HK-2 (cell line): ENCODE measurements around the gene NR3C2.

ENCODE experiments used
- DNase-seq: peaks from one replicate; pipeline ENCODE4 v3.0.0-alpha.2; 2018; ENCODE audit not compliant: unreplicated experiment

The NR3C2 gene

DNA sequence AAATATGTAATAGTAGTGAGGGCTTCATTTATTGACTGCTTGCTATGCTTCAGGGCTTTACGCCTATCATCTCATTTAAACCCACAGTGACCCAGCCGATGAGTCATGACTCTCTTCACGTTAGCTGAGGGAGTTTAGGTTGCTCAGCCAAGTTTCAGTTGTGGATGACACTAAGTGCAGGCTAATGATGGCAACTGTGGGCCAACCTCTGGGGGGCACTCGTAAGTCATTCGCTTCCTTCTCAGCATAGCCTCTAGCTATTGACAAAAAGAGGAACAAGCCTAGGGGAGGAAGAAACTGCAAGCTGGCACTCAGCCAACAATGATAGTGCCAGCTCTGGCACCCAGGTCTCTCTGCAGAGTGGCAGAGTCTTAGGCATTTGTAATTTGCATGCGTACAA, 385.3 kb downstream of the NR3C2 start:
- DNase-seq, result peak; percentile 25

DNA sequence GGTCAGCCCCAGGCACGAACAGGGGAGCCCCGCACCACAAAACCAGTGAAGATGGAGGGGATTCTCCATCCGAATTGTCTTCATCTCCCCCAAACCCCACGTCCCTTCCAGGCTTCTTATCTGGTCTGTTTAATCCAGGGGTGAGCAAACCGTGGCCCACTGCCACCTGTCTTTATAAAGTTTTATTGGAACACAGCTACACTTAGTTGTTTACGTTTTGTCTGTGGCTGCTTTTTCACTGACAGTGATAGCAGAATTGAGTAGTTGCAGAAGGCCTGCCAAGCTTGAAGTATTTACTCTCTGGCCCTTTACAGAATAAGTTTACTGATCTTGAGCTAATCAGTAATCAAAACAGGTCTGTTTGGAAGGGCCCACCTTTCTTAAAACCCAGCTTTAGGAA, 386.4 kb downstream of the NR3C2 start:
- DNase-seq, result no peak

DNA sequence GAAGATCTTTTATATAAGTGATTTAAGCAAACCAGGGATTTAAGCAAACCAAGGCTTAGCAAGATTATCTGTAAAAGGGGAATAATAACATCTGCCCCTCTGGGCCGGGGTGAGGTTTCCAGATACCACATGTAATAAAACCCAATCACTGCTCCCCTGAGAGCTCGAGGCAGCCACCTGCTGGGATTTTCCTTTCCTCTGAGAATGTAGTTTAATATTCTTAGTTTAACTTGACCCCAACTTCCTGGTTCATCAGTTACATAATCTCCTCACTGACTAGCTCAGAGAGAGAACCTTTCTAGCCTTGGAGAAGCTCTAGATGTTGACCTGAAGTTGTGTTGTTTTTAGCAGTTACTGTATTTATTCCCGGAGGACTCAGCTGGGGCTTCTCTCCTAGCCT, 387.9 kb downstream of the NR3C2 start:
- no peak for DNase-seq

DNA sequence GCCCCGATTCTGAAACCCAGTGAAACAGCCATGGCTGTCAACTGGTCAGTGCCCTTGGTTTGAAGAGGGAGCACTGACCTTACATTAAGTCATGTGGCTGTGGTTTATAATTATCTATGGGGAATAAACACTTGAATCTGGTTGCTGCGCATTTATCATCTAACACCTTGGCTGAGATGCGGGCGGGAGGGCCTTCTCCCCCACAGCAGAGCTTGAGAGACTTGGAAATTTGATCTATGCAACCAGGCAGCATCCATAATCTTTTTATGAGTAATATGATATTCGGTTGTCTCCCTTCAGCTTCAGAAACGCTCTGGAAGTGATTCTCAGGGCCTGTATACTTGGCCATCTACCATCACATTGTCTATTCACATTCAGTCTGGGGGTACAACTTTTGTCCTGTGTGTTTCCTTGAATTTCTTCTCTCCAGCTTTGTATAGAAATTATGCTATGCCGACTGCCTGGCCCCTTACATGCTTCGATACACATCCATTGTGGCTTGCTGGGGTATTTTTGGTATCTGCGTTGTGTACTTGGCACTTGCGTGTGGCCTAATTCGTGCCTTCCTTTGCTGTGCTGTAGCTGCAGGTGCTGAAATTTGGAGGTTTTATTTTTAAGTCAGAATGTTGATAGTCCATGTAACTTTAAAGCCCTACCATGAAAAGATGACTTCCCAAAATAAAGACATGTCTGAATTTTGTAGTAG, 388.8 kb downstream of the NR3C2 start:
- DNase-seq, result no peak

DNA sequence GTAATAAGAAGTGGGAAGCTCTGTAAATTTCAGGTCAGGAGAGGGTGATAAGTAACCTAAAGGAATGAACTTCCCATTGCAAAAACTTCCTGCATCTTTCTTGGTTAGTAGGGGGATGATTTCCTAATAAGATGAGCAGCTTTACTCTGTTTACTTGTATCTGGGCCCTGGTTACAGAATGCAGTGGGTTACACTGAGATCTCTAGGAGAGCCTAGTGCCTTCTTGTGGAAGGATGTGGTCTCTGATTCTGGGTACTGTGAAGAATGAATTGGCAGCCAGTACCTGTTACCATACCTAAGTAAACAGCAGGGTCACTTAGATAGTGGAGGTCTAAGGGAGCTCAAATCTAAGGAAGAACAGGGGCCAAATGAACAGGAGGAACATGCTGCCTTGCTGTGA, 389.8 kb downstream of the NR3C2 start:
- no peak for DNase-seq

DNA sequence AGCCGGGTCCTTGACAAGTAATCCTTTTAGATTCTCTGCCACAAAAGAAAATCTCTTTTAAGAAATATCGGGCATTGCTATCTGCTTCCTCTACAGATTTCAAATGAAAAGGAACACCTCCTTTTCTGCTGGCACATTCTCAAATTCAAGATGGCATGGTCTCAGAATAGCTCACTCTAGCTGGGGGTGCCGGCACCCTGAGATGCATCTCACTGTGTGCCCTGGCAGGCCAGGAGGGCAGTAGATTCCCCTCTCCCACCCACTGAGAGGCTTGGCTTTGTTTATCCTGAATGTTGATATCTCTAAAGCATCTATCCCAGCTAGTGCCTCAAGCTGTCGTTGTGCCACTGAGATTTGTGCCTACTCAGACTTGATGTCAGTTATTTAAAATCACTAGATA, 390.8 kb downstream of the NR3C2 start:
- DNase-seq, result no peak

DNA sequence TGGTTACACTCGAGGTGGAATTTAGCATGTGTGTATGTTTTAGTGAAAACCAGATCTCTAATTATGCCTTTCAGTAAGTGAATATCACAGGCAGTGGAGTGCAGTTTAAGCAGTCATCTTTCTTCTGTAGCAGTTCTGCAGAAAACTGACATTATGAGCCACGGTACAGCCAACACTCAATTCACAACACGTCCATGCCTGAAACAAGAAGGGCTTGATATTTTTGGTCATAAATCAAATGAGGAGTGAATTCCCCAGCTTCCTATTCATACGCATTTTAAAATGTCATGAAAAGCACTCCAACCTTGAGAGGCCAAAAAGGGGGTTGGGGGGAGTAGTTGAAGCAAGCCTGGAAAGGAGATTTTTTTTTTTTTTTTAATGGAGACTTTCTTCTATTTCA, 393.6 kb downstream of the NR3C2 start:
- DNase-seq, result no peak

DNA sequence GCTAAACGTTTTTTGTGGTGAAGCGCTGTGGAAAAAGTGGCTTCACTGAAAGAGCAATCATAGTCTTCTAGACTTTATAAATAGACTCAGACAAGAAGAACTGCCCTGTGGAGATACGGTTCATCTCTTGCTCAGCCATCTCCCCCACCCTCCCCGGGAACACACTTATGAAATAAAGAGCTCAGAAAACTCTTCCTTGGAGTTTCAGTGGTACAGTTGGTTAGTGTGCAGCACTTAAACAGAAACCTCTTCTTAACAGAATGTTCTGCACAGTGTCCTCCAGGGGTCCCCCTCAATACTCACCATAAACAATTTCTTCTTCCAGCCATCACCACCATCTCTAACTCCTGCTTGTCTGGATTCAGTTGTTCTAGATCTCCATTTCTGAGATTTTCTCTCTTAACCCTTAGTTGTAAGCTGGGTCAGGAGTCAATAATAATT, 397.3 kb downstream of the NR3C2 start:
- no peak for DNase-seq

DNA sequence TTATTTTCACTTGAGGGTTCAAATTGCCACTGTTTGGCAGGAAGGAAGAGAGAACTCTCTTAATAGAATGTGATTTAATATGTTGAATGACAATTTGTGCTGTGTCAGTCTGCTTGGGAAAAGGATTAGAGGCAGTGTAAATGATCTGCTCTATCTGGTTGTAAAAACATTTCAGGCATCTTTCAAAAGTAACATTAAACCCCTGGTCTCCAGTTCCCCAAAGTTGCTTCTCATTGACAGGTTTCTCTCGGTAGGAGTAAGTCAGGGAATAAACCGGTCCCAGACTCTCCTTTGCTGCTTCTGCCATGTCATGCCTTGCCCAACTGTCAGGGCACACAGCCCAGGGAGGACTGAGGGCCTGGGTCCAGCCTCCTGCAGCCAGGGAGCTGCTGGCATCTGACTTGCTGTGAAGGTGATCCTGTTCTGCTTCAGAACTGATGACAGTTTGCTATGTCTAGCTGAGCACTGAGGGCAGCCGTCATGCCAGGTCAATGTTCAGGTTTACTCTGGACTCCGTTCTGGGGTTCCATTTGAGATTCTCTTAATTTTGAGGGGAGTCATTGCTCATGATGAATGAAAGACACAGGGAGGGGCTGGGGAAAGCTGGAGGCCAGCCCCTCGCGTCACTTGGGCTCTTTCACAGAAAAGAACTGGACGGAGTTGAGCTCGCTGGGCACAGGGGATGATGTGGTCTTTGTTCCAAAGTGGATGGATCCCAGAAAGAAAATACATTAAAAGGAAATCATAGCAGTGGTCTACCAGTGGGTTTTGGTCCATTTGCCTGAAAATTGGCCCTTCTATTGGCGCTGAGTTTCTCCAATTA, 397.9 kb downstream of the NR3C2 start:
- no peak for DNase-seq

DNA sequence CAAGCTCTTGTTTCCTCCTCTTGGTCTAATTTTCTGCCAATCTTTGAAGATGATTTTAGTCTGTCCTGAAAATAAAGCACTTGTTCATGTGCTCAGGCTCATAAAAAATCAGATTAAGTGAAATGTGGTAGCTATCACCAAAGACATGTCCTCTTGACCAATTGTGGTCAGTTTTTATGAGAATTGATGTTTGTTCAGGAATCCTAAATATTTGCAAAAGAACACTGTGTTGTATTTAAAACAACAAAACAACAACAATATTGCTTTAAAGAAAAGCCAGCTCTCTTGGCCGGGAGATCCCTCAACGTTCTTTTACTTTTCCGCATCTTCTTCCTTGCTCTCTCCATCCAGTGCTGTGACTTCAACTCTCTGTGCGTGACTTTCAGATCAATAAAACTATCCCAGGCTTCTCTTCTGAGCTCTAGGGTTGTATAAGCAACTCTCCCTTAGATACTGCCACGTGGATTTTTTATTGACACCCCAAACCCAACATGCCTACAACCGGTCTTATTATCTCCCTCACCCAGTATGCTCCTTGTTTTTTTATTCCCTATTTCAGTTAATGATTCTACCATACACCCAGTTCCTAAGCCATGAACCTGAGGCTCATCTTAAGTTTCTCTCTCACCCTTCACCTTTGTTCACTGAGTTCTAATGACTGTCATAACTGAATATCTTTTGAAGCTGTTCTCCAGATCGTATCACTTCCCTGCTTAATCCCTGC, 400.4 kb downstream of the NR3C2 start:
- no peak for DNase-seq

DNA sequence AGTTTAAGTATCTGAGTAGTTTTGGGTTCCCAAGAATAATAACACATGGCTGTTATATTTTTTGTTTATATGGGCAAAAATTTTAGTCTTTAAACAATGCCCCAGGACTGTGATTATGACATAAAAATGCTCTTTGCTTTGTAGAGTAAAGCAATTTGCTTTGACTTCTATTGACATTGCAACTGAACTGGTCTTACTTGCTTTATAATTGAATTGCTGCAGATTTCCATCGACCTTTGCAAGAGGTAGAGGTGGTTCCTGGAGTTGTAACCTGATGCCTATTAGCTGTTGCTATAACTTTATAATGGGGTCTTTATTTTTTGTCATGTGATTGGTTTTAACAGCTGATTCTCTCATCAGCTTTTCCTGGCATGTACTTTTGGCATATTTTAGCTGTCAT, 407.4 kb downstream of the NR3C2 start:
- DNase-seq, result no peak

DNA sequence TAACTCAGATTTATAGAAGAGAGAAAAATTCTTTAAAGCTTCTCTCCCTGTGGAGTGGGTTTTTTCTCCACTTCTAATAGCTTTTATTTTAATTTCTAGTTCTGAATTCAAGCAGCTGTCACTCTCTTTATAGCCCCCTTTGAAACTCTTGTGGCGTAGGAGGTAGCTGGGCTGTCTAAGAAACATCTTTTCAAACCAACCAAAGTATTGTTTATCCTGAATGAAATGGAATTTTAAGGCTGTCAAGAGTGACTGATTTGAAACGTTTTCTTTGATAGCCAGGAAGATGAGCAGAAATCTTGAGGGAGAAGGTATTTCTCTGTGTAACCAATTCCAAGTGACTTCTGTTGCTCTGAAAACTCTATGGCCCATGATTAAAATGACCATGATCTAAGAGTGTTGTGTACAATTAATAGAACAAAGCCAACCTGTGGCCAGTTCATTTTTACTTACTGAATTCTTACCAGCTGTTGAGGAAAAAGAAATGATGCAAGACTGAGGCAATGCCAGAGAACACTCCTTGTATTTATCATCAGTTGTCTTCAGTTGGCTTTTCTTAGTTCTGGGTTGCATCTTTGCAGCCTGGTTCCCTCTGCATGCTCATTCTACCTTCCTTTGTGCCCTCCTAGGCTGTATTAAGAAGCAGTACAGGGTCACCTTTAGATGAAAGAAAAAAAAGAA, 411.9 kb downstream of the NR3C2 start:
- DNase-seq, result no peak

DNA sequence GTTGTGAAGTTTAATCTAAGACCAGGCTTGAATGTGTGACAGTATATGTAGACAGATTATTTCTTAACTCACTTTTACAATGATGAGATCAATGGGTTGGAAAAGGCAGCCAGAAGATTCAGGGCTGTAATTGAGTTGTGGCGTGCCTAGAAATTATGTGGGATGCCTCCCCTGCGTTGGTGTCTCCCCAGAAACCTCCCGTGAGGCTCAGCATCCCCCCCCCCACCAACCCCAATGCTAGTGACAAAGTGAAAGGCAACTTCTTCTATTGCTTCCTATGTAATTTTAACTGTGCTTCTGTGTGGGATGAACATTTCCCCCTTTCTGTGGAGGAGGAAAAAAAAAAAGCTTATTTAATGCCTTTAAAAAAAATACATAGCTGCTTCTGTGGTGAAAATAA, 412.4 kb downstream of the NR3C2 start:
- no peak for DNase-seq
